HPDE6-E6E7 (cell line): ENCODE measurements around the gene RASA3.
"Not testable (repeated sequence)": the region's sequence is repeated elsewhere in the genome, so short reads cannot be mapped to it uniquely, and the experiment has no call there.

Experiments
- DNase-seq: peaks from one replicate; pipeline ENCODE4 v3.0.0; 2011; ENCODE audit warnings: missing footprints; ENCODE audit errors: extremely low spot score

Gene RASA3

GRCh38 chr13:114127473-114128347 lies 4.7 kb downstream of the RASA3 start:
- DNase-seq: no peak

- DNase-seq: no peak
Measured at GRCh38 chr13:114126789-114127472, 5.5 kb downstream of the RASA3 start.

GRCh38 chr13:114126086-114126485 lies 6.3 kb downstream of the RASA3 start:
- DNase-seq: not testable (repeated sequence)

GRCh38 chr13:114125589-114125988 lies 6.8 kb downstream of the RASA3 start:
- no peak for DNase-seq

GRCh38 chr13:114124921-114125320 lies 7.5 kb downstream of the RASA3 start:
- DNase-seq: no peak

GRCh38 chr13:114124431-114124830 lies 8.0 kb downstream of the RASA3 start:
- no peak for DNase-seq

- DNase-seq: no peak
Measured at GRCh38 chr13:114123876-114124275, 8.5 kb downstream of the RASA3 start.

GRCh38 chr13:114123448-114123847 lies 9.0 kb downstream of the RASA3 start:
- DNase-seq: no peak

- no peak for DNase-seq
Measured at GRCh38 chr13:114122591-114123211, 9.7 kb downstream of the RASA3 start.

GRCh38 chr13:114122127-114122511 lies 10.3 kb downstream of the RASA3 start:
- no peak for DNase-seq

- DNase-seq: no peak
Measured at GRCh38 chr13:114121496-114122126, 10.8 kb downstream of the RASA3 start.

- DNase-seq: no peak
Measured at GRCh38 chr13:114121031-114121430, 11.4 kb downstream of the RASA3 start.

- DNase-seq: no peak
Measured at GRCh38 chr13:114120591-114121011, 11.8 kb downstream of the RASA3 start.

GRCh38 chr13:114119196-114119595 lies 13.2 kb downstream of the RASA3 start:
- DNase-seq: no peak

- no peak for DNase-seq
Measured at GRCh38 chr13:114118511-114119123, 13.8 kb downstream of the RASA3 start.

- no peak for DNase-seq
Measured at GRCh38 chr13:114118086-114118485, 14.3 kb downstream of the RASA3 start.

GRCh38 chr13:114117341-114117874 lies 15.0 kb downstream of the RASA3 start:
- not testable (repeated sequence) for DNase-seq

GRCh38 chr13:114116734-114117133 lies 15.7 kb downstream of the RASA3 start:
- DNase-seq: no peak

GRCh38 chr13:114115796-114116195 lies 16.6 kb downstream of the RASA3 start:
- no peak for DNase-seq

GRCh38 chr13:114115191-114115671 lies 17.2 kb downstream of the RASA3 start:
- no peak for DNase-seq

- DNase-seq: not testable (repeated sequence)
Measured at GRCh38 chr13:114114666-114115065, 17.8 kb downstream of the RASA3 start.
